ENCODE measurements around the gene PEPD.

DNA sequence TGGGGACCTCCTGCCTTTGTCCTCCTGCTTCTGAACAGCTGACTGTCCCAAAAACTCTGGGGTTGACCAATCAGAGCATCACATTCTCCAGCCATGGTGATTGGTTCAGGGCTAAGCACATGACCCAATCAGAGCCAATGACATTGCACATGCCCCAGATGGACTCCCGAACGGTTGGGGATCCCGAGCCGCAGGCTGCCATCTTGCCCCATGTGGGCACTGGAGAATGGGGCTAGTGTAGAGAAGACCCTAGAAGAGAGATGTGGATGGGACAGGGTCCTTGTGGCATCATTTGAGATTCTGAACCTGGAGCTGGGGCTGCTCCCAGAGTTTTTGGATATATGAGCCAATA is 31.3 kb upstream of the PEPD start:
- TF ChIP-seq POLR2A (IDR thresholded peaks at IDR 0.05; ENCODE audit: low read length), result no peak
- no peak for TF ChIP-seq GATA1 (IDR thresholded peaks at IDR 0.05; ENCODE audit: low read depth, low read length)

Measured in erythroblast (primary cell).